Esophagus mucosa (tissue), 1 donor: ENCODE measurements around the gene PRRX2. TPM values are rescaled to one million over a fixed set of nuclear protein-coding genes. Genes with fewer than 3 reads are reported as not detected.

ENCODE experiments used
- ATAC-seq: fragments of 200-7000 bp; cut with Tn5 transposase; one replicate; pipeline ENCODE4 v1.9.1; 2020
- total RNA-seq: library from RNA; stranded (reverse); gene quantifications from one replicate; pipeline ENCODE4 v1.2.4, GENCODE V29; 2023
- donor health status: DM: yes; HTN: yes; CAD: no.

Gene PRRX2
- total RNA-seq, 1 donor from 2014 or later: 1.5 TPM

- ATAC-seq: no peak
Observed at GRCh38 chr9:129637102-129637501, 28.3 kb upstream of the PRRX2 start.

- no peak for ATAC-seq
Observed at GRCh38 chr9:129637673-129638439, 27.6 kb upstream of the PRRX2 start.

- ATAC-seq: no peak
Observed at GRCh38 chr9:129639034-129639630, 26.3 kb upstream of the PRRX2 start.

GRCh38 chr9:129639756-129640085 lies 25.7 kb upstream of the PRRX2 start:
- no peak for ATAC-seq

GRCh38 chr9:129640086-129640870 lies 25.2 kb upstream of the PRRX2 start:
- no peak for ATAC-seq

GRCh38 chr9:129640871-129641749 lies 24.3 kb upstream of the PRRX2 start:
- peak; percentile 10 for ATAC-seq

GRCh38 chr9:129641750-129642585 lies 23.5 kb upstream of the PRRX2 start, which contains the start of gene ASB6:
Gene ASB6 (minus strand): TSS chr9:129642151. CDS start chr9:129641999, 152 bp downstream.
- peak; percentile 90 for ATAC-seq

GRCh38 chr9:129643706-129644105 lies 21.7 kb upstream of the PRRX2 start:
- no peak for ATAC-seq

GRCh38 chr9:129644365-129644764 lies 21.1 kb upstream of the PRRX2 start:
- peak; percentile 33 for ATAC-seq

GRCh38 chr9:129644902-129645301 lies 20.5 kb upstream of the PRRX2 start:
- ATAC-seq: peak; percentile 0

GRCh38 chr9:129646252-129646651 lies 19.2 kb upstream of the PRRX2 start:
- no peak for ATAC-seq

GRCh38 chr9:129646654-129647053 lies 18.8 kb upstream of the PRRX2 start:
- ATAC-seq: no peak

- ATAC-seq: no peak
Observed at GRCh38 chr9:129647635-129648034, 17.8 kb upstream of the PRRX2 start.

- ATAC-seq: no peak
Observed at GRCh38 chr9:129648092-129648763, 17.2 kb upstream of the PRRX2 start.

GRCh38 chr9:129648764-129649115 lies 16.7 kb upstream of the PRRX2 start:
- ATAC-seq: no peak

- ATAC-seq: no peak
Observed at GRCh38 chr9:129649726-129650679, 15.4 kb upstream of the PRRX2 start.

- peak; percentile 88 for ATAC-seq
Observed at GRCh38 chr9:129650680-129651235, 14.7 kb upstream of the PRRX2 start.

- ATAC-seq: no peak
Observed at GRCh38 chr9:129653823-129654553, 11.5 kb upstream of the PRRX2 start.

GRCh38 chr9:129654554-129655040 lies 10.8 kb upstream of the PRRX2 start:
- ATAC-seq: no peak
